Urothelium cell line (cell line): ENCODE data around the gene HS3ST5.
"Not testable (repeated sequence)": the region's sequence is repeated elsewhere in the genome, so short reads cannot be mapped to it uniquely, and the experiment has no call there.

Experiments used
- DNase-seq: peaks from one replicate; pipeline ENCODE4 v3.0.0; 2011; ENCODE audit warnings: low spot score, mixed read lengths
- FAIRE-seq: peaks from 2 replicates; lab custom pipeline; 2011; peaks lifted over from hg19 to GRCh38; lab: Jason Lieb, UNC

Gene HS3ST5

DNA sequence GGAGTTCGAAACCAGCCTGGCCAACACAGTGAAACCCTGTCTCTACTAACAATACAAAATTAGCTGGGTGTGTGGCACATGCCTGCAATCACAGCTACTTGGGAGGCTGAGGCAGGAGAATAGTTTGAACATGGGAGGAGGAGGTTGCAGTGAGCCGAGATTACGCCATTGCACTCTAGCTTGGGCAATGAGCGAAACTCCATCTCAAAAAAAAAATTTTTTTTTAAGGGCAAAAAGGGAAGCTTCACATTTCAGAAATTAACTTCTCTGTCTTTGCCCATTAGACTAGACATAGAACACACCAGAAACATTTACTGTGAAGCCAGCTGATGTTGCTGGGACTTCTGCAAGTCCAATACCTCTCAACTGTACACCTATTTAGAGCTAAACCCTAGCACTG is 281.1 kb downstream of the HS3ST5 start:
- DNase-seq (no peak), FAIRE-seq (no peak)

DNA sequence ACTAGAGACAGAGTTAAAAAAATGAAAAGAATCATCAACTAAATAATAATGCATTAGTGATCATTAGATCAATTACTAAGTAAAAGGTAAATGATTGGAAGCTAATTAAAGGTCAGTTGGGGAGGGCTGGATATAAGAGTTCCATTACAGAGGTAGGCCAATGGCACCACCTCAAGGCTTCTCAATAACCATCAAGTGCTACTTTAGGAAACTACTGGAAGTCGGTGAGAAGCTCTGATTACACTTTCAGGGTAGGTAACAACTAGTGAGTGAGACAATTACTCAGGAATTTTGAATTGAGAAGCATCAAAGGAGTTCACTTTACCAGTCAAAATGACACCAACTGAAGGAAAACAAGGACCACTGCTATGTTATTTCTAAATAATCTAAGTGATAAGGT is 281.7 kb downstream of the HS3ST5 start:
- DNase-seq, result no peak

DNA sequence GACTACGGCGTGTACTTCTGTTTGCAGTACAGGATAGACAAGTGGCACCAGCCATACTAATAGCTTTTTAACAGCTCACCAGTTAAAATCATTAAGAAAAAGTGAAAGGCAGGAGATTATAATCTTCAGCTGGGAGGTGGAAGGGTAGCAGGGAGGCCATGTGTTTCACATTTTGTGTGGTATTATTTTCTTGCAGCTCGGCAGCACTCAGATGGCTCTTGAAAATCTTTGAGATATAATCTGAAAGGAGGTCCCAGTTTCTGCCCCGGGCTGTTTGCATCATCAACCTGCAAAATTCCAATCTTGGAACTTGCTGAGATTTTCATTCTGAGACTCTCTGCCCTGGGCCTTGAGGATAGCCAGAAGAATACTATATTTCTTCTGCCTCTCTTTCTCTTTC is 284.4 kb downstream of the HS3ST5 start:
- FAIRE-seq (no peak), DNase-seq (no peak)

More for the DNA sequence above, 281.7 kb downstream of the HS3ST5 start:
- no peak for FAIRE-seq

GRCh38 chr6:114055763-114056162 is 287.1 kb downstream of the HS3ST5 start:
- FAIRE-seq, result no peak
- no peak for DNase-seq

DNA sequence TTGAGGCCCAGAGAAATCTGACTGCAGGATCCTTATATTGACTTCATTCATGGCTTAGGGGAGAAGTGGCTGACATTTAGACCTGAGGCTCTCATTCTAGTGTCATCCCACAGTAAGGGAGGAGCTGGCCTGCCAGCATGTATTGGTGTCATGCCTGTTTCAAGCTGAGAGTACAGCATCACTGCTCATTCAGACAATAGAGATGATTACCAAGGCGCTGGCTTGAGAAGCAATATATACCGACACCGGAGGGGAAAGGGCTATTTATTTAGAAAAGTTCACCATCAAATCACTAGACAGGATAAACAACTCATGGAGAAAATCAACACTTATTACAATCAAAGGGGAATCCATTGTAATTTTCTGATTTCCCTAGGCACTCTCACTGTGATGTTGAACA is 287.5 kb downstream of the HS3ST5 start:
- DNase-seq (no peak), FAIRE-seq (no peak)

DNA sequence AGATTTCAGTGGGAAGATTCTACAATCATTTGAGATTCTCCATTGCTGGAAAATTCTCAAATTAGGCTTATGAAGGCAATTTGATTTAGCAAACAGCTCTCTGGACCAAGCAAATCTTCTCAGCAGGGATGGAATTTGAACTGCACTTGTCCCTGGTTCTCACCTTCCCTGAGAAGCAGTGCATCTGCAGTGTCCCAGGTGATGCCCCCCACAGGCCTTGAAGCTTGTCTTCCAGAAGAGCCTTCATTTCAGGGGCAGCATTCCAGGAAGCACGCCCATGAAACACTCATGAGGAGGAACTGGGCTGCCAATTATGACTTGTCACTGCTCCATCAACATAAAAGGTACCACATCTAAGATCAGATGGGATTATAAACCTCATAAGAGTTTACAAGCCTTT is 289.0 kb downstream of the HS3ST5 start:
- DNase-seq (no peak), FAIRE-seq (no peak)

DNA sequence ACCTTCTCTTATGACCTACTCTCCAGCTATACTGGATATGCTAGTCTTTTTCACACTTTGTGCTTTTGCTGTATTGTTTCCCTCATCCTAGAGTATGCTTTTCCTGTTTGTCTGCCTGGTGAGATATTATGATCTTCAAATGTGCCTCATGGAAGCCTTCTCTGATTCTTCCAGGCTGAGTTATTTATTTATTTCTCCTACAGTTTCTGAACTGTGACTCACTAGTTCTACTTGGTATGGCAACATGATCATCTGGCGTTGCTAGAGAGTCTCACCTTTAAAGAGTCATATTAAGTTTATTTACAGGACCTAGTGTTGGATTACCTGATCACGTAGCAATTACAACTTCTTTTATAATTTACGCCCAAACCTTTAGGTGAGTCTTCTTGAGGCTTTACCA is 290.7 kb downstream of the HS3ST5 start:
- no peak for DNase-seq
- no peak for FAIRE-seq

- DNase-seq (no peak), FAIRE-seq (no peak)
Measured at GRCh38 chr6:114051031-114051430, 291.8 kb downstream of the HS3ST5 start.

GRCh38 chr6:114049367-114049966 is 293.4 kb downstream of the HS3ST5 start:
- FAIRE-seq (no peak), DNase-seq (peak; percentile 47)

GRCh38 chr6:114044566-114044965 is 298.3 kb downstream of the HS3ST5 start:
- not testable (repeated sequence) for DNase-seq, FAIRE-seq

DNA sequence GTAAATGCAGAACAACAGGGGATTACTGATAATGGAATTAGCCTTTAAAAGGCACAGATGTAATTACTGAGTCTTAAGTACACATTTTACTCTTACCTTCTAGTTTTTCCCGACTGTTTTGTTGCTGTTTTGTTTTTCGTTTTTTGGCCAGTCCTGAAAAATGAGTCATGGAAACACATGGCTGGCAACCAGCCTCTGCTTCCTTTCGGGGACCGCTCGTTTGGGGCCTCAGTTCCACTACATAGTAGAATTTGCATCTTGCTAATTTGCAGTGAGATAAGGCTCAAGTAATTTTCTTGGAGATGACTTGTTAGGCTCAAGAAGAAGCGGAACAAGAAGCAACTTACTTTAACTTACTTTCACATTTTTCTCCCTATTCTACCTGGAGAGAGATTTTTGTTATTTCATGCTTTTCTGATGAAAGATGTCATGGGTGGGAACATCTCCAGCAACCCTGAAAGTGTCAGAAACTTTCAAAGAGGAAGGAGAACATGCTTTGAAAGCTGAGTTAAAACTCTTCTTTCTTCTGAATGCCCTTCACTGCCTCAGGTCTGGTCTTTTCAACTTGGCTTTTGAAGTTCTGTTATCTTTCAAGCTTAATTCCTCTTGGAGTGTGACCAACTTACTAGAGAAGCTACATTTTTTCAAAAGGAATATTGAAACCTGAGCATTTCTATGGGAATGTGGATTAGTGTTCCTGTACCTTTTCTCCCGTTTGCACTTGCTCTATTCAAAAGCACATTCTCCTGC is 300.4 kb downstream of the HS3ST5 start:
- FAIRE-seq (no peak), DNase-seq (no peak)

GRCh38 chr6:114040871-114041270 is 302.0 kb downstream of the HS3ST5 start:
- FAIRE-seq (no peak), DNase-seq (no peak)

DNA sequence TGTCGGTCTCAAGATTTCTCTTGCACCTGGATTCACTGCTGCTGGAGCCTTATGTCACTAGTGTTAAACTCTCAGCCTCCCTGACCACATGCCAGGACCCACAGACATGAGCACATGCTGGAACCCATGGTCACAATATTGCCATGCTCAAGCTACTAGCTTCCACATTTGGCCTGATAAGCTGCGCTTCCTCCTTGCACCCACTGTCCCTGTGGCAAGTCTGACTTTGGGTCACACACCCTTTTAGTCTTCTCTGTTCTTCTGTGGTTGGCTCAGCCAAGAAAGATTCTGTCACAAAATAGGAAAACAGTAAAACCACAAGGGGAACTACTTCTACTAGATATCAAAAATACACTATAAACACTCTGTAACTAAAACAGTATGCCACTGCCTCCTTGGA is 303.0 kb downstream of the HS3ST5 start:
- DNase-seq, result no peak

DNA sequence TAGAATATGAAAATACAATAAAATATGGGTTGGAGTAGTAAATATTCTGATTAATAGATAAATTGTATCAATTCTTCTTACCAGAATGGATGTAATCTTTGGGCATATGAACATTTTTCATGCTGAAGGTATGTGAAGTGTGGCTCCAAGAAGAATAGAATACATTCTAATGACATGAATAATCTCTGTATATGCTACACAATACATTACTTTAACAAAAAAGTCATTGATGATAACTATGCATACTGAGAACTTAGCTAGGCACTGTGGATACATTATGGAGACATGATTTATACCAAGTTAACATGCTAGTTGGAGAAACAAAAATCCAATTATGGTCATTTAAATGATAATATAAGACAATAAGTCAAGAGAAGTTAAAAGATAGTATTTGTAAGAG is 309.2 kb downstream of the HS3ST5 start:
- no peak for FAIRE-seq
- DNase-seq, result no peak

More for the DNA sequence above, 303.0 kb downstream of the HS3ST5 start:
- FAIRE-seq, result no peak

- FAIRE-seq (no peak), DNase-seq (no peak)
Measured at GRCh38 chr6:114032721-114033120, 310.1 kb downstream of the HS3ST5 start.

DNA sequence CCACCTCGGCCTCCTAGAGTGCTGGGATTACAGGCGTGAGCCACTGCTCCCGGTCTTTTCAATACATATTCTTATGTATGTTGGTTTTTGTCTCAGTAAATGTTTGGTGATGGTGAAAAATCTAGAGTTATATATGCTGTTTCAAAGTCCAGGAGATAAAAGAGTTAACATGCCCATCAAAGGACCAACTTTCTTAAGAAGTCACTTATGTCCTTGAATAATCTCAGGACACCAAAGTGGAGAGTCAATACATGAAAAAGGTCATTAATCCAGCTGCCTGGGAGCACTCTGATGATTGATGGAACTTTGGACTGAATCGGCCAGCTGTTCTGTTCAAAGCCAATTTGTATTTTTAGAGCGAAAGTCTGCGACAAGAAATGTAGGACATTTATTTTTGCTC is 312.1 kb downstream of the HS3ST5 start:
- FAIRE-seq (no peak), DNase-seq (no peak)

DNA sequence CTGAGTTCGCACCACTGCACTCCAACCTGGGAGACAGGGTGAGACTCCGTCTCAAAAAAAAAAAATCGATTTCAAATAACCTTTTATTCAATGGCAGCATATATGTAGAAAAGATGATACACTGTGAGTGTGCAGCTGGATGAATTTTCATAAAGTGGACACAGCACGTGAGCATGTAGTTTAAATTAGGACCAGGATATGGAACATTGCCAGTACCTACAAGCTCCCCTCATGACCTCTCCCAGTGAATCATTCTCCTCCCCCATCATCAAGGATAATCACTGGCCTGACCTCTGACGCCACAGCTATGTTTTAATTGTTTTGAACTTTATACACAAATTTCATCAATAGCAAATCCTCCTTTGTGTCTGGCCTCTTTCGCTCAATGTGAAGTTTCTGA is 318.1 kb downstream of the HS3ST5 start:
- DNase-seq (no peak), FAIRE-seq (no peak)

- no peak for DNase-seq
- FAIRE-seq, result no peak
Measured at GRCh38 chr6:114020196-114020595, 322.6 kb downstream of the HS3ST5 start.

GRCh38 chr6:114017146-114017545 is 325.7 kb downstream of the HS3ST5 start:
- peak; percentile 29 for DNase-seq
- not testable (repeated sequence) for FAIRE-seq

GRCh38 chr6:114014106-114014505 is 328.7 kb downstream of the HS3ST5 start:
- not testable (repeated sequence) for DNase-seq, FAIRE-seq

GRCh38 chr6:114011486-114011885 is 331.3 kb downstream of the HS3ST5 start:
- DNase-seq, FAIRE-seq: not testable (repeated sequence)

GRCh38 chr6:114010540-114010939 is 332.3 kb downstream of the HS3ST5 start:
- FAIRE-seq (no peak), DNase-seq (no peak)
